H1 (cell line): ENCODE data around the gene ZFR. TPM values are rescaled to one million over a fixed set of nuclear protein-coding genes. Genes with fewer than 3 reads are reported as not detected.

Experiments
- FOSL1 ChIP-seq: IDR thresholded peaks from 2 replicates; pipeline ENCODE4 v1.6.1; 2011; ENCODE audit warnings: mild to moderate bottlenecking, low read depth, low read length, moderate library complexity; ENCODE audit not compliant: insufficient read depth
- polyA plus RNA-seq, 7 experiments: library from polyadenylated mRNA; depleted of rRNA in 3 of 7; stranded (reverse) in 5 of 7; unstranded in 2 of 7; fragments of >200 nt in 5 of 7; fragments of 200-250 nt in 2 of 7; gene quantifications; 1 replicate in 5 of 7; 2 replicates in 1 of 7; 4 replicates in 1 of 7; pipeline versions ENCODE4 v1.2.1 to v1.2.3, GENCODE V29; 2011 to 2013; ENCODE audit warnings: missing spikeins in 2 of 7, mixed read lengths in 2 of 7
- total RNA-seq: library from RNA; stranded (reverse); fragmentation: NEBNext Ultra II Directional; extraction: Animal tissue kit (Norgen Biotek cat#: 25700); gene quantifications from 2 replicates; pipeline ENCODE4 v1.2.1, GENCODE V29; 2021

ZFR gene
- total and polyA plus RNA-seq, 2 of the 8 experiments (the other 6 are each of a cell fraction or from before 2014, with no cell fraction given) = 68.8 to 92.7 TPM

DNA sequence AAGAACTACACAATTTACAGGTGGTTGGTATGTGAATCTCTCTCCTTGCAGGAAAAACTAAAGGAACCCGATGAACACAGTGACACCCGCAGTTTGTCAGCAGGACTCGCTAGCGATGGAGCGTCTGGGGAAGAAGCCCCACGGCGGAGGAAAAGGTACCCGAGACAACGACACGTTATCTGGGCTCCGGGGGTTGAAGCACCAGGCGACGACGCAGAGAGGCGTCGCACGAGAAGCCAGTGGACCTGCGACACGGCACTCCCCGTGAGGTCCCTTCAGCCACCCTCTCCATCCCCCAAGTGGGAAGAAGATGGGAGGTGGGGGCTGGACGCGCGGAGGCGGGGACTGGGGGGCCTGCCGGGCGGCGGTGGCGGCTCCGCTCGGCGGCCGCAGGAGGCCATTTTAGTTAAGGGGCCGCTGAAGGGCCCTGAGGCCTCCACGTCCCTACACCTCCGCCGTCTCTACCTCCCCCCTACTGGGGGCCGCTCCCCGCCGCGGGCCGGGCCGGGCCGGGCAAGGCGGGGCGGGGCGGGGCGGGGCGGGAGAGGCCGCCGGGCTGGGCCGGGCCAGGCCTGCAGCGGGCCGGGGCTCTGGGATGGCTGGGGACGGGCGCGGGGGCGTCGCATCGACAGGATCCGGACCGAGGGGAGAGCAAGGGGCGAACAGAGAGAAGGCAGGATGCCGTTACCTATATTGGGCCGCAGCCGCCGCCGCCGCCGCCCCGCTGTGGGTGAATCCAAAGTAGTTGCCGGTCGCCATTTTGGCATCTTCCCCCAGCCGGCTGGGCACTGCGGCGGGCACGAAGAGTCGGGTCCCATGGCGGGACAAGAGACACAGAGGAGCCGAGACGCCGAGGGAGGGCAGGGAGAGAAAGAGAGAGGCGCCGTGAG lies 754 bp downstream of the ZFR start (continued):
- no peak for TF ChIP-seq FOSL1
